Measurements from ENCODE around the gene EPHB2. TPM values are rescaled to one million over a fixed set of nuclear protein-coding genes. Genes with fewer than 3 reads are reported as not detected.

The EPHB2 gene
- total RNA-seq, 1 experiment from 2014 or later, result 0.45 TPM

GRCh38 chr1:22921452-22922126 lies 210.9 kb downstream of the EPHB2 start:
- Histone ChIP-seq H4K20me1 (ENCODE audit: insufficient read depth, low read depth, low read length) (no peaks in the 10 kb centered on the region), H3K9ac (ENCODE audit: low read length) (no peak overlapping the region), H3K9me2 (replicated peaks; ENCODE audit: insufficient read depth, low read length) (no peaks in the 10 kb centered on the region), H3K9me3 (ENCODE audit: low read length) (no peaks in the 10 kb centered on the region), H3K4me1 (ENCODE audit: low read length) (peaks cover 7% of the 10 kb centered on the region), H3K36me3 (ENCODE audit: insufficient read depth, low read length) (no peaks in the 10 kb centered on the region), H3K27me3 (ENCODE audit: low read length) (no peaks in the 10 kb centered on the region), H3K27ac (ENCODE audit: low read length) (no peak overlapping the region), H3K4me3 (ENCODE audit: low read length) (no peak overlapping the region), H2AFZ (ENCODE audit: low read length) (no peak overlapping the region), H3K4me2 (ENCODE audit: low read depth, low read length, poor library complexity, severe bottlenecking) (no peak overlapping the region), H3K79me2 (ENCODE audit: low read length) (no peaks in the 10 kb centered on the region)
- DNase-seq, result no peak

- H3K36me3 ChIP-seq (ENCODE audit: insufficient read depth, low read length), result no peaks in the 10 kb centered on the region
- H3K27ac ChIP-seq (ENCODE audit: low read length), result no peak overlapping the region
- DNase-seq, result no peak
- no peaks in the 10 kb centered on the region for H4K20me1 ChIP-seq (ENCODE audit: insufficient read depth, low read depth, low read length)
- H3K27me3 ChIP-seq (ENCODE audit: low read length), result no peaks in the 10 kb centered on the region
- H2AFZ ChIP-seq (ENCODE audit: low read length), result no peak overlapping the region
- no peaks in the 10 kb centered on the region for H3K9me2 ChIP-seq (replicated peaks; ENCODE audit: insufficient read depth, low read length)
- H3K9me3 ChIP-seq (ENCODE audit: low read length), result no peaks in the 10 kb centered on the region
- no peaks in the 10 kb centered on the region for H3K79me2 ChIP-seq (ENCODE audit: low read length)
- no peaks in the 10 kb centered on the region for H3K4me1 ChIP-seq (ENCODE audit: low read length)
- no peak overlapping the region for H3K4me2 ChIP-seq (ENCODE audit: low read depth, low read length, poor library complexity, severe bottlenecking)
- H3K4me3 ChIP-seq (ENCODE audit: low read length), result no peak overlapping the region
- no peak overlapping the region for H3K9ac ChIP-seq (ENCODE audit: low read length)
These were observed 212.0 kb downstream of the EPHB2 start for GRCh38 chr1:22922640-22923039.

- Histone ChIP-seq H3K36me3 (ENCODE audit: insufficient read depth, low read length) (no peaks in the 10 kb centered on the region), H3K9ac (ENCODE audit: low read length) (no peak overlapping the region), H3K4me1 (ENCODE audit: low read length) (no peaks in the 10 kb centered on the region), H3K27ac (ENCODE audit: low read length) (no peak overlapping the region), H3K79me2 (ENCODE audit: low read length) (no peaks in the 10 kb centered on the region), H2AFZ (ENCODE audit: low read length) (no peak overlapping the region), H3K9me2 (replicated peaks; ENCODE audit: insufficient read depth, low read length) (no peaks in the 10 kb centered on the region), H3K4me2 (ENCODE audit: low read depth, low read length, poor library complexity, severe bottlenecking) (no peak overlapping the region), H3K4me3 (ENCODE audit: low read length) (no peak overlapping the region), H3K27me3 (ENCODE audit: low read length) (no peaks in the 10 kb centered on the region), H3K9me3 (ENCODE audit: low read length) (no peaks in the 10 kb centered on the region), H4K20me1 (ENCODE audit: insufficient read depth, low read depth, low read length) (no peaks in the 10 kb centered on the region)
- DNase-seq, result no peak
These were observed 214.5 kb downstream of the EPHB2 start for GRCh38 chr1:22925111-22925510.

- no peaks in the 10 kb centered on the region for H3K27me3 ChIP-seq (ENCODE audit: low read length)
- no peaks in the 10 kb centered on the region for H3K9me2 ChIP-seq (replicated peaks; ENCODE audit: insufficient read depth, low read length)
- no peak overlapping the region for H3K27ac ChIP-seq (ENCODE audit: low read length)
- H3K9ac ChIP-seq (ENCODE audit: low read length), result no peak overlapping the region
- H3K36me3 ChIP-seq (ENCODE audit: insufficient read depth, low read length), result no peaks in the 10 kb centered on the region
- no peaks in the 10 kb centered on the region for H3K4me1 ChIP-seq (ENCODE audit: low read length)
- no peak overlapping the region for H3K4me3 ChIP-seq (ENCODE audit: low read length)
- no peaks in the 10 kb centered on the region for H3K9me3 ChIP-seq (ENCODE audit: low read length)
- H3K79me2 ChIP-seq (ENCODE audit: low read length), result no peaks in the 10 kb centered on the region
- H4K20me1 ChIP-seq (ENCODE audit: insufficient read depth, low read depth, low read length), result no peaks in the 10 kb centered on the region
- peak; percentile 87 for DNase-seq
- no peak overlapping the region for H2AFZ ChIP-seq (ENCODE audit: low read length)
- no peak overlapping the region for H3K4me2 ChIP-seq (ENCODE audit: low read depth, low read length, poor library complexity, severe bottlenecking)
These were observed 219.7 kb downstream of the EPHB2 start for GRCh38 chr1:22930240-22930912.

GRCh38 chr1:22932803-22933470 lies 222.3 kb downstream of the EPHB2 start:
- Histone ChIP-seq H2AFZ (ENCODE audit: low read length) (no peak overlapping the region), H3K9me2 (replicated peaks; ENCODE audit: insufficient read depth, low read length) (no peaks in the 10 kb centered on the region), H3K36me3 (ENCODE audit: insufficient read depth, low read length) (no peaks in the 10 kb centered on the region), H4K20me1 (ENCODE audit: insufficient read depth, low read depth, low read length) (no peaks in the 10 kb centered on the region), H3K4me1 (ENCODE audit: low read length) (no peaks in the 10 kb centered on the region), H3K4me2 (ENCODE audit: low read depth, low read length, poor library complexity, severe bottlenecking) (no peak overlapping the region), H3K9me3 (ENCODE audit: low read length) (no peaks in the 10 kb centered on the region), H3K79me2 (ENCODE audit: low read length) (no peaks in the 10 kb centered on the region), H3K9ac (ENCODE audit: low read length) (no peak overlapping the region), H3K4me3 (ENCODE audit: low read length) (no peak overlapping the region), H3K27me3 (ENCODE audit: low read length) (no peaks in the 10 kb centered on the region), H3K27ac (ENCODE audit: low read length) (no peak overlapping the region)
- DNase-seq, result no peak

- no peak overlapping the region for H3K4me2 ChIP-seq (ENCODE audit: low read depth, low read length, poor library complexity, severe bottlenecking)
- H3K27ac ChIP-seq (ENCODE audit: low read length), result no peak overlapping the region
- no peaks in the 10 kb centered on the region; the same call in 1 of the 2 replicates for H3K9me3 ChIP-seq (ENCODE audit: low read length)
- H3K9me2 ChIP-seq (replicated peaks; ENCODE audit: insufficient read depth, low read length), result no peaks in the 10 kb centered on the region
- H3K79me2 ChIP-seq (ENCODE audit: low read length), result no peaks in the 10 kb centered on the region
- H2AFZ ChIP-seq (ENCODE audit: low read length), result no peak overlapping the region
- H3K27me3 ChIP-seq (ENCODE audit: low read length), result no peaks in the 10 kb centered on the region; the same call in 1 of the 2 replicates
- H4K20me1 ChIP-seq (ENCODE audit: insufficient read depth, low read depth, low read length), result no peaks in the 10 kb centered on the region
- H3K36me3 ChIP-seq (ENCODE audit: insufficient read depth, low read length), result no peaks in the 10 kb centered on the region
- no peak overlapping the region for H3K9ac ChIP-seq (ENCODE audit: low read length)
- peak; percentile 59 for DNase-seq
- no peak overlapping the region for H3K4me3 ChIP-seq (ENCODE audit: low read length)
- no peaks in the 10 kb centered on the region for H3K4me1 ChIP-seq (ENCODE audit: low read length)
These were observed 224.8 kb downstream of the EPHB2 start for GRCh38 chr1:22935433-22935832.

GRCh38 chr1:22936681-22937080 lies 226.0 kb downstream of the EPHB2 start:
- H4K20me1 ChIP-seq (ENCODE audit: insufficient read depth, low read depth, low read length), result no peaks in the 10 kb centered on the region
- H3K36me3 ChIP-seq (ENCODE audit: insufficient read depth, low read length), result no peaks in the 10 kb centered on the region
- no peaks in the 10 kb centered on the region for H3K4me1 ChIP-seq (ENCODE audit: low read length)

GRCh38 chr1:22941257-22941656 lies 230.6 kb downstream of the EPHB2 start:
- H3K27ac ChIP-seq (ENCODE audit: low read length), result no peak overlapping the region
- no peaks in the 10 kb centered on the region for H3K9me2 ChIP-seq (replicated peaks; ENCODE audit: insufficient read depth, low read length)
- no peaks in the 10 kb centered on the region; the same call in 1 of the 2 replicates for H3K27me3 ChIP-seq (ENCODE audit: low read length)
- no peak overlapping the region for H3K4me3 ChIP-seq (ENCODE audit: low read length)
- no peak overlapping the region for H2AFZ ChIP-seq (ENCODE audit: low read length)
- DNase-seq, result no peak
- H3K4me2 ChIP-seq (ENCODE audit: low read depth, low read length, poor library complexity, severe bottlenecking), result no peak overlapping the region
- H4K20me1 ChIP-seq (ENCODE audit: insufficient read depth, low read depth, low read length), result no peaks in the 10 kb centered on the region
- peaks cover 5% of the 10 kb centered on the region; the same call in 1 of the 2 replicates for H3K9me3 ChIP-seq (ENCODE audit: low read length)
- H3K9ac ChIP-seq (ENCODE audit: low read length), result no peak overlapping the region
- no peaks in the 10 kb centered on the region for H3K79me2 ChIP-seq (ENCODE audit: low read length)
- H3K4me1 ChIP-seq (ENCODE audit: low read length), result no peaks in the 10 kb centered on the region
- H3K36me3 ChIP-seq (ENCODE audit: insufficient read depth, low read length), result no peaks in the 10 kb centered on the region

More at GRCh38 chr1:22936681-22937080, 226.0 kb downstream of the EPHB2 start:
- H3K9me3 ChIP-seq (ENCODE audit: low read length), result peaks cover 5% of the 10 kb centered on the region; the same call in 1 of the 2 replicates
- no peak overlapping the region for H3K4me3 ChIP-seq (ENCODE audit: low read length)
- H3K9ac ChIP-seq (ENCODE audit: low read length), result no peak overlapping the region
- H3K27ac ChIP-seq (ENCODE audit: low read length), result no peak overlapping the region
- H3K4me2 ChIP-seq (ENCODE audit: low read depth, low read length, poor library complexity, severe bottlenecking), result no peak overlapping the region
- H3K9me2 ChIP-seq (replicated peaks; ENCODE audit: insufficient read depth, low read length), result no peaks in the 10 kb centered on the region
- no peaks in the 10 kb centered on the region; the same call in 1 of the 2 replicates for H3K27me3 ChIP-seq (ENCODE audit: low read length)
- no peaks in the 10 kb centered on the region for H3K79me2 ChIP-seq (ENCODE audit: low read length)
- DNase-seq, result no peak
- no peak overlapping the region for H2AFZ ChIP-seq (ENCODE audit: low read length)

Measured in Karpas-422 (cell line).